Measurements from ENCODE around the gene ANKHD1.
A peak's percentile ranks its signal among the peaks of the same experiment; 100 is the strongest.

- peak; percentile 69 to 79 (median 69) for TF ChIP-seq CTCF (IDR thresholded peaks at IDR 0.05)
- no peak for TF ChIP-seq POLR2A (IDR thresholded peaks at IDR 0.05)
- TF ChIP-seq POLR2AphosphoS5 (IDR thresholded peaks at IDR 0.05) = no peak
Observed at GRCh38 chr5:140372971-140373487, 28.6 kb upstream of the ANKHD1 start.

Measured in breast epithelium (tissue), 3 donors.